ENCODE results near the gene NKX1-2.
A peak's percentile ranks its signal among the peaks of the same experiment; 100 is the strongest.

Gene NKX1-2

GRCh38 chr10:124414076-124414475 lies 35.8 kb downstream of the NKX1-2 start:
- DNase-seq = no peak

GRCh38 chr10:124409696-124410095 lies 40.1 kb downstream of the NKX1-2 start:
- DNase-seq = no peak

GRCh38 chr10:124408357-124408756 lies 41.5 kb downstream of the NKX1-2 start:
- no peak for DNase-seq

GRCh38 chr10:124407456-124407855 lies 42.4 kb downstream of the NKX1-2 start:
- no peak for DNase-seq

- DNase-seq = peak; percentile 21
Observed at GRCh38 chr10:124403548-124403947, 46.3 kb downstream of the NKX1-2 start.

GRCh38 chr10:124402273-124402672 lies 47.6 kb downstream of the NKX1-2 start:
- DNase-seq = no peak

- no peak for DNase-seq
Observed at GRCh38 chr10:124401633-124402032, 48.2 kb downstream of the NKX1-2 start.
